GM19397 (cell line): ENCODE results near the gene ITGBL1.
A peak's percentile ranks its signal among the peaks of the same experiment; 100 is the strongest.

Experiments used
- ATAC-seq: cut with Tn5 transposase; IDR thresholded peaks from one replicate; pipeline ENCODE4 v1.9.1; 2021; ENCODE audit warnings: mild to moderate bottlenecking, moderate library complexity; ENCODE audit not compliant: unreplicated experiment

Gene ITGBL1

GRCh38 chr13:101452519-101453485 lies at the start of gene ITGBL1:
ITGBL1 (plus strand) TSS chr13:101452675; CDS start chr13:101452834, 159 bp downstream.
- ATAC-seq: peak; percentile 75

GRCh38 chr13:101406791-101407190 lies 45.7 kb upstream of the ITGBL1 start:
- no peak for ATAC-seq

DNA sequence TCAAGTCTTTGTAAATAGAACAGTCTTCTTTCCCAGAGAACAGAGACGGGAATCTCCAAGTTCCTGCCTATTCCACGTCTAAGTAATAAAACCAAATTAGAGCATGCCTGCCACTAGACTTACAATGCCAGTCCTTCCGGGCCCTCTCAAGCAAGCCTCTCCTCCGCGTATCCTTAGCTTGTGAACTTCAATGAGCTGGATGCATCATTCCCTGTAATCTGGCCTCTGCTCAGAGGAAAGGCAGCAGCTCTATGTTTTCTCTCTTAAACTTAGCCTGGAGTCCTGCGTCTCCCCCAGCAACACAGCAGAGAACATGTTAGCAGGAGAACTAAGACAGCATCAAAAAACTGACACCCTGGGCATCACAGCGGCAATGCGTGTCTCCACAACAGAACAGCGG lies 44.3 kb upstream of the ITGBL1 start:
- no peak for ATAC-seq

- ATAC-seq: no peak
These were observed 43.4 kb upstream of the ITGBL1 start for GRCh38 chr13:101408992-101409656.

DNA sequence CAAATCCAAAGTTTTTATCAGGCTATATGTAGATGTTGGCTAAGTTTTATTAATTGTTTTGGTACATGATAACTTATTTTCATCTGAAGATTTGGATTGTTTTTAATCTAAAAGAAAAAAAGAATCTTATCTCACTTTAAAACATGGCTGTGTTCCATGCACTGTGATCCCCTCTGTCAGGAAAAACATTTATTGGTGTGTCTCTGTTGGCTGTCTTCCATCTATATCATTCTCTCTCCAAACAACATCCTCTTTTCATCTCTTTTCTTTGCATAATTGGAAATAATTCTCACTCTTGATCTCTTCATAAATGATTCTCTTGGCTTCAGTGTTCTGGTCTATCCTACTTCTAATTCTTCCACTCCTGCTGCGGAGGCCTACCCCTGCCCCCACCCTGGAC lies 40.4 kb upstream of the ITGBL1 start:
- ATAC-seq: no peak

DNA sequence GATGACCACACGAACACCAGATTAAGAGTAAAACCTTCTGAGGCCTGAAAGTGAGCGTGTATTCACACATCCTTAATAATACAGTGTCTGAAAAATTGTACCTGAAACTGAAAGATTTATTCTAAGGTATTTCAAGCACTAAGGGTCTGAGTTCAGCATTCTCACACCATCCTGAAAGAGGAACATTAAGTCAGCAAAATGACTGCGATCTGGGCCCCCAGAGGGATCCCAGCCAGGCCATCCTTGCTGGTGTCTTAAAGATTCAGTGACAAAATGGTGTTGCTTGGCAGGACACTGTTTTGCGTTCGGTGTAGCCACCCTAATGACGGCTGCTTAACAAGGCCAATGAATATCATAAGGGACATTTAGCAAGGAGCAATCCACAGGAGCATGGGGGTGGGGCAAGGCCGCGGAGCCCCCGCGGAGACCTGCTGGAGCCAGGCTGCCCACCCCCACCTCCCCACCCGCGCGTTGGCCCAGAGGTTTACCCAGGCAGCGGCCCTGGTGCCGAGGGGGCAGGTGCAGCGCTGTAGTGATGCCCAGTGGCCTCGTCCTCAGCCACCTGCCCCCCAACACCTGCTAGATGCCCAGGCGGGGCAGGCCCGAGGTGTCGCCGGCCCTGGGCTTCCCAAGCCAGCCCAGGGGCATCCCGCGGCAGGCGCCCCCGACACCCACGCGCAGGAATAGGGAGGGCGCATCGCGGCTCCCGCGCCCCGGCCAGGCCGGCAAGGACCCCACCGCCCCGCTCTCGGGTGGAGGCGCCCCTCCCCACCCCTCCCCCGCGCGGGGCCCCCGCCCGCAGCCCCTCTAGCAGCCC lies 36.9 kb upstream of the ITGBL1 start:
- ATAC-seq: no peak

DNA sequence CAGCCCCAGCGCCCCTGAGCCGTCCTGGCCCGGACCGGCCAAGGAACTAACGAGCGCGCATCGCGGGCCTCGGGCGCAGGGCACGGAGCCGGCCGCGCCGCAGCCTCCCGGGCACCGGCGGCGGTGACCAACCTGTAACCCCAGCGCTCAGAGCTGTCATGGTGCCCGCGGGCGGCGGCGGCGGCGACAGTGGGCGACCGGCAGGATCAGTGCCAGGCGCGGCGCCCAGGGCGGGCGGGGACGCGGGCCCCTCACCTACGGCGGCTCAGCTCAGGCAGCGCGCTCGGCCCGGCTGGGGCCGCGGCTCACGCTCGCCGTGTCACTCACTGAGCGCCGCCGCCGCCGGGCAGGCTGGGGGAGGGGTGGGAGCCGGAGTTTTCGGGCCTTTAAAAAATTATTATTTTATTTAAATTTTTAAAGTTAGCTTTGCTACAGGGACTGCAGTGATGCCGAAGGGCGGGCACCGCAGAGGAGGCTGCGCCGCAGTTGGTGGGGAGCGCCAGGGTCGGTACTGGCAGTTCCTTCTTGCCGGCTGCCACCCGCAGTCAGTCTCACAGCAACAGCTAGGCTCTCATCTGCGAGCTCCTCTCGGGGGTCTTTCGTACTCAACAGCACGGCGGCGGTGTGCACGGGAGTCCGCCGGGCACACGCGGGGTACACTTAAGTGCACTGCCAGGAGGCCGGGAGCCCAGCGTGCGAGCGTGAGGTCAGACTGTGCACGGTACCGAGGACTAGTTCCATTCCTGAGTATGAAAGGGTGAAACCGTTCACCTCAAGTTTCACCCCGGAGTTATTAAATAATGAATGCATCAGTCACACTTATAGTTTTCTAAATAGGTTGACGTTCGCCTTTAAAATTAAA lies 36.1 kb upstream of the ITGBL1 start, which contains the start of gene NALCN:
Gene NALCN (minus strand): TSS at position 328 of the 862 bp plus-strand sequence. CDS start 17,382 bp downstream, outside the sequence.
- ATAC-seq: no peak

DNA sequence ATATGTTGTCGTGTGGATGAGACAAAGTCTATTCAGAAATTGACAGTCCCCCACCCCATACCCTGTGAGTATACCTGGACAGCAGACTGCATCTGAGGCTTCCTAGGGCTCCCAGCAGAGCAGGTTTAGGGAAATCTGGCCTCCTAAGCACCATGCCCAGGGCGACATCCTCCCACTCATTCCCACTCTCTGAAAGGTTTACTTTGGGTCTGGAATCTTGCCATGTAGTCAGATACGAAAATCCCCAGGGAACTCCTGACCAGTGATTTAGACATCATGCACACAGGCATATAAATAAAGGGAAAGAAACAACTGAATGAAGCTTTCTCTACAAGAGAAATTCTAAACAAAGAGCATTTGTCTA lies 35.5 kb upstream of the ITGBL1 start:
- ATAC-seq: no peak

DNA sequence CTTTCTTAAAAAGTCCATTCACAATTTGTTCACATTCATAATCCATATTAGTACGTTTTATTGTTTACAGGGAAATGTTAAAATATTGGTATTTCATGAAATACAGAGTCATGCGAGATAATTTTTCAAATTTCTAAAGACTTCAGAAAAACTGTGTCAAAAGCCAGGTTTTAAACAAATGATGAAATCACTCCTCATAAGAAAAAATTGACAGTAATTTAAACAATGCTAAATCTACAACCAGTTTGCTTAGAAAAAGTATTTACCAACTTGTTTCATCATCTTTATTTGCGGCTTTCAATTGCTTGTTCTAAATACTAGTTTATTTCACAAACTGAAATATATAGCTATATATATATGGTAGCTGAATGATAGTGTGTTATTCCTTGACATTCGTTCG lies 35.0 kb upstream of the ITGBL1 start:
- no peak for ATAC-seq

GRCh38 chr13:101423872-101424271 lies 28.6 kb upstream of the ITGBL1 start:
- ATAC-seq: no peak

- no peak for ATAC-seq
These were observed 27.9 kb upstream of the ITGBL1 start for GRCh38 chr13:101424381-101425155.

DNA sequence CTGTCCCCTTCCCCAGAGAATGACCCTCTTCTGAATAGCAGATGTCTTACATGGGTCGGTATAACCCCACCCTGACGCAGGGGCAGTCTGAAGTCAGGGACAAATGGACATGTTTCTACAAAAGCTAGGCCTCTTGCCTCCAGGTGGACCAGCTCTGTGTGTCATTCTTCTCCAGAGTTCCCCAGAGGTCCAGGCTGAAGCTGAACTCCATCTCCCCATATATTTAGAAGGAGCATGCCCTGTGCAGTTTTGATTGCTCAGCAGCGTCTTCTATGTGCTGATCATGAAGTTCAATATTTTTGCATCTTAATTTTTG lies 27.4 kb upstream of the ITGBL1 start:
- ATAC-seq: no peak

- no peak for ATAC-seq
These were observed 26.9 kb upstream of the ITGBL1 start for GRCh38 chr13:101425623-101426022.

- ATAC-seq: no peak
These were observed 22.7 kb upstream of the ITGBL1 start for GRCh38 chr13:101429733-101430132.

DNA sequence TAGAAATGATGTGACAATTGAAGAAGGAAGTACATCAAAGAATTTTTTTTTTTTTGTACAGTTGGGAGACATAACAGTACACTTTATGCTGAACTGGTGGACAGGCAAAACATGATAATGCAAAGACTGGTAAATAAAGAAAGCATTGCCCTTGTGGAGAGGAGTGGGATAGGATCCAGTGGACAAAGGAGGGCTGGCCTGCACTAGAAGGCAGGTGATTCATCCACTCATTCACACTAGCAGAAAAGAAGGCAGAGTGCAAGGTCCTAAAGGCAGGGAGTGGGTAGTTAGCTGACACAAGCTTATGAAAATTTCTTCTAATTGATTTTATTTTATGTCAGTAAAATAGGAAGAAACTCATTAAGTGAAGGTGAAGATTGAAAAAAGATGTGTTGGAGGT lies 18.6 kb upstream of the ITGBL1 start:
- no peak for ATAC-seq

- no peak for ATAC-seq
These were observed 18.0 kb upstream of the ITGBL1 start for GRCh38 chr13:101434486-101434885.

DNA sequence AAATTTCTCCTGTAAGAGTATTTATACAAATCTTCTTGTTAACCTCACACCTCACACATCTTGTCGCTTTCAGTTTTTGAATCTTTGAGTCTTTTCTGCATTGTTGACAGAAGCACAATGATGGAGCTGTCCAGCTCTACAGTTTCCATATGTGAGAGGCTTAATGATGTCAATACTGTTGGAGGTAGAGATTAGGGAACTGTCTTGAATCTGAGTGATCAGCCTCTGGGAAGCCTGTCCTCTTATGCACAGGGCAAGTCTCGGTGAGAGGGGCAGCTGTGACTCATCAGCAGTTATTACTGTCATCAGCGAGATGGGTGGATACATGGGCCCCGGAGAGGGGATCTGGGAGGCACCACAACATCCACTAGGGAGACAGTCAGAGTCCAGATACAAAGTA lies 4.6 kb upstream of the ITGBL1 start:
- no peak for ATAC-seq

GRCh38 chr13:101449790-101450748 lies 2.4 kb upstream of the ITGBL1 start:
- no peak for ATAC-seq

- no peak for ATAC-seq
These were observed 1.7 kb upstream of the ITGBL1 start for GRCh38 chr13:101450749-101451130.
